Measurements from ENCODE around the gene CENPL.
"Not testable (repeated sequence)": the region's sequence is repeated elsewhere in the genome, so short reads cannot be mapped to it uniquely, and the experiment has no call there.

Gene CENPL, protein sequence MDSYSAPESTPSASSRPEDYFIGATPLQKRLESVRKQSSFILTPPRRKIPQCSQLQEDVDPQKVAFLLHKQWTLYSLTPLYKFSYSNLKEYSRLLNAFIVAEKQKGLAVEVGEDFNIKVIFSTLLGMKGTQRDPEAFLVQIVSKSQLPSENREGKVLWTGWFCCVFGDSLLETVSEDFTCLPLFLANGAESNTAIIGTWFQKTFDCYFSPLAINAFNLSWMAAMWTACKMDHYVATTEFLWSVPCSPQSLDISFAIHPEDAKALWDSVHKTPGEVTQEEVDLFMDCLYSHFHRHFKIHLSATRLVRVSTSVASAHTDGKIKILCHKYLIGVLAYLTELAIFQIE

DNA sequence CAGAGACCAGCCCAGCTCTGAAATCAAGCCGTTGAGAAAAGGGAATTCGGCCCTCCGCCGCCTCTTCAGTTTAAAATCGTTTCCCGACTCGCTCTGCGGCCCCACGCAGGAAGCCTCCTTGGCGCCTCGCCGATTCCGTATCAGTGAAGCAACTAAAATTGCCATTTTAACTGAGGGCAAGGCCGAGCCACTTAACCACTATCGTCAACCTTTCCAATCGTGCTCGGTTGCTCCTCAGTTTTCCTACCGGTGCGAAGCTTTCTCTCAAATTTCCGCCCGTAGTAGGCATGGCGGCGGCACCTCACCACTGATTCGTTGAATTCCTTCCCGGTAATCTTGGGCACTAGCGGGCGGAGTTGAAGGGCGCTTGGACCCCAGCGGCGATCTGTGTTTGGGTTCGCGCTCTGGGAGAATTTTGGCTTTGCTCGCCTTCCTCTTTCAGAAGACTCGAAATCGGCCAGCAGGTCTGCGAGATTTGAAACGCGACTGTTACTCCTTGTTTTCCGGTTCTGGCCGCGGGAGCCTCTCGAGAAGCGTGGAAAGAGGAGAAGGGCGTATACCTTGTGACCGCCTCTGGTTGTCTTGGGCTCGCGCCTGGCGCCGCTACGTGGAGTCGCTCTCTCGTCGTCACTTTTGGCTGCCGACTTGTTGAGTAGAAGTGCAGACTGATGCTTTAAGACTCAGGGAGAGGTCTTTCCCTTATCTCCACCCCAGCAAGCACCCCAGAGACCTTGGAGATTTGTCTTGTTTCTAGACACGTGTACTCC lies at the start of gene CENPL, which contains the start of gene DARS2:
TSS of gene CENPL (minus strand) at position 569 of the 767 bp plus-strand sequence. CDS start 13,584 bp downstream, outside the sequence.
TSS of gene DARS2 (plus strand) at position 359 of the 767 bp plus-strand sequence. CDS start 557 bp downstream, outside the sequence.
- peak; percentile 74 for DNase-seq (ENCODE audit: low read depth)

DNA sequence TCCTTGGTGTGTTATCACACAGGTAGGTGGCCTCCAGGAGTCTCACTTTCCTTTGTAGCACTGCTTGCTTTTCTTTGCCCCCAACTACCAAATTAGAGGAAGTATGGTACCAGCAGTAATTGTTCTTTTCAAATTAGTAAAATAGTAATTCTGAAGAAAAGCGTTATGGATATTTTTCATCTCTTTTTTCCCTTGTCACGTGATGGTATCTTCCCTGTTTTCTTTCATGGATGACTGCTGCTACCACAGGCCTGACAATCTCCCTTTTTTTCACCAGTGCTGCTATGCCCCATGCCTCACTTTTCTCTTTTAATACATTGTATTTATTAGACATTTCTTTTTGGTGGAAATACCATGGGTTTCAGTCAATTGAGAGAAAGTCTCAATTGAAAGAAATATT lies 46.8 kb upstream of the CENPL start:
- DNase-seq (ENCODE audit: low read depth) = no peak

DNA sequence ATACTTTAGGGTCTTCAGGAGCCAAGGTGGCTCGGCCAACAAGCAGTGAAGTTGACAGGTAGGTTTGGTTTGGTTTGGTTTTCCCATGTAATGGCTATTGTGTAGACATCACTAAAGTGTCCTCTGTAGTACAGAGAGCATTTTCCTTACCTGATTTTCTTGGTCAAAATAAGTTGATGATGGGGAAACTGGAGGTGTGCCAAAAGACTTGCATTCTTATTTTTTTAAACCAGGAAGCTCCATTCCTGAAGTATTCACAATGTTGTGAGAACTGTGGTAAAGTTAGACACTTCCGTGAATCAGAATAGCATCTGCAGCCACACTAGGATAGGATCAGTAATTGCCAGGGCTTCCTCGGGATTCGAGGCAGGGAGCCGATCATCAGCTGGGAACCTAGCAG lies 46.4 kb upstream of the CENPL start:
- DNase-seq (ENCODE audit: low read depth) = no peak

DNA sequence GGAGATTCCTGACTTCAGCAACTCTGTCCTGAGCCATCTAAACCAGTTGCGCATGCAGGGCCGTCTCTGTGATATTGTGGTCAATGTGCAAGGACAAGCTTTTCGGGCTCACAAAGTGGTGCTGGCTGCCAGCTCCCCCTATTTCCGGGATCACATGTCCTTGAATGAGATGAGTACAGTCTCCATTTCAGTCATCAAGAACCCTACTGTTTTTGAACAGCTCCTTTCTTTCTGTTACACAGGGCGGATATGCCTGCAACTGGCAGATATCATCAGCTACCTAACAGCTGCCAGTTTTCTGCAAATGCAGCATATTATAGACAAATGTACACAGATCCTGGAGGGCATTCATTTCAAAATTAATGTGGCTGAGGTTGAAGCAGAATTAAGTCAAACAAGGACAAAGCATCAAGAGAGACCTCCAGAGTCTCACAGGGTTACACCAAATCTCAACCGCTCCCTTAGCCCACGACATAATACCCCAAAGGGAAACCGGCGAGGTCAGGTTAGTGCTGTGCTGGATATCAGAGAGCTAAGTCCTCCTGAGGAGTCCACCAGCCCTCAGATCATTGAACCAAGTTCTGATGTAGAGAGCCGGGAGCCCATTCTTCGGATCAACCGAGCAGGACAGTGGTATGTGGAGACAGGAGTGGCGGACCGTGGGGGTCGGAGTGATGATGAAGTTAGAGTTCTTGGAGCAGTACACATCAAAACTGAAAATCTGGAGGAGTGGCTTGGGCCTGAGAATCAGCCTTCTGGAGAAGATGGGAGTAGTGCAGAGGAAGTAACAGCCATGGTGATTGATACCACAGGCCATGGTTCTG lies 45.8 kb upstream of the CENPL start:
- DNase-seq (ENCODE audit: low read depth) = no peak

DNA sequence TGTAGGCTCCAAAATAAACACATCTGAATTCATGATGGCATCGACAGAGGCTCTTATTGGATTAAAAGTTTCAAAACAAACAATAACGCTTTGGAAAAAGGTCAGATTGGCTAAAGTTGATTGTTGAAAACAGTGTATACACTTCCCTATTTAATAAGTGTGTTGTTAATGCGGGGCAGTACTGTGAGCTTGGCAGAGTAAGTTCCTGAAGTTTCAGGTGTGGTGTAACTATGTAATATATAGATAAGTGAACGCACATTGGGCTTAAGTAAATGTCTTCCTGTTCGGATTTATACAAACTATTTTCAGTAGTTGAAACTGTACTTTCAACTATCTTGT lies 44.3 kb upstream of the CENPL start:
- no peak for DNase-seq (ENCODE audit: low read depth)

DNA sequence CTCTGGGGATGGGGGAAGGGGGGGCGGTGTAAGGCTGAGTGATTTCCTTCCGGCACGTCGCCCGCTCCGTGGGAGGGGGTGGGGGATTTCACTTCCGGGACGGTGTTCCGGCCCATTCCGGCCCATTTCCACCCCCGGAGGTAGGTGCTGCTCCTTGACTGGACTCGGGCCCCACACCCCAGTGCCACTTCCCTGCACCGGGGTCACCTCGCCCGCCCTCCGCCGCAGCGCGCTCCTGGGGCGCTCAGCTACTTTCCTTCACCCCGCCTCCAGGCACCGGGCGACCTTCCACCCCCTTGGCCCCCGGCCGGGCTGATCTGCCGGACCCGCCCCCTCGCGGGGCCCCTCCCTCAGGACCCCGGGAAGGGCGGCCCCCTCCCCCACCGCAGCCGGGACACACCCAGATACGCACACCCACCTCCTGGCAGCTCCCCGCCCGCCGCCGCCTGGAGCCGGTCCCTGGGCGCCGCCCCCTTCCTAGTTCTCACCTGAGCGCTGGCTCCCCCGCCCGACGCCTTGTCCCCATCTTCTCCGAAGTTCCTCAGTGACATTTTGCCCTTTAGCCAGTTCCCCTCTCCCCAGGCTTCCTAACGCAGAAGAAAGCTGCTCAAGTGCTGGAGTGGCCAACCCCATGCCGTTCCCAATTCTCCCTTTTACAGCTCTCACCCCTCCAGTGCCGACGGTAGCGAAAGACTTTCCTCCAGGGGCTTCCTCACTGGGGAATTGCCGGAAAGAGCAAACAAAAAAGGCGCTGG lies 43.8 kb upstream of the CENPL start, which contains the start of gene ZBTB37:
TSS of gene ZBTB37 (plus strand) at position 115 of the 755 bp plus-strand sequence. CDS start 1,846 bp downstream, outside the sequence.
- DNase-seq (ENCODE audit: low read depth) = peak; percentile 86

DNA sequence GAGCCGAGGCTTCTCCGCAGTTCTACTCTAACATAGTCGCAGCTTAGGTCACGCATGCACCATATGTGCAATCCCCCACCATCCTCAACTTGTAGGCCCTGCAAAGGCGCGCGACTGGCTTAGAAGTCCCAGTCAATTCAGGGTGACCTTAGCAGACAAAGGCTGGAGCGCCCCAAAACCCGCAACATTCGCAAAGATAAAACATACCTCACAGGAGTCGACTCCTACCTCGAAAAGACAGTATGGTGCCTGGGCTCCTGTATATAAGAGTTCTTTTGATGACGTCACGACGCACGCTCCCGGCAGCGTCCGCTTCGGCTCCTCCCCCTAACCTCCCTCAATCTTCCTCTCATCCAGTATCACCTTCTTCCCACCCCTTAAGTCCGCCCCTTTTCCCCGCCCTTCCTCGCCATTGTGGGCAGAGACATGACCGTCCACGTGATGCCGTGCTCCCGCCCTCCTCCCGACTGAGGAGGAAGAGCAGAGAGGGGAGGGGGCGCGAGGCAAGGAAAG lies 43.1 kb upstream of the CENPL start, which contains the start of gene GAS5:
TSS of gene GAS5 (minus strand) at position 237 of the 513 bp plus-strand sequence.
- peak; percentile 98 for DNase-seq (ENCODE audit: low read depth)

DNA sequence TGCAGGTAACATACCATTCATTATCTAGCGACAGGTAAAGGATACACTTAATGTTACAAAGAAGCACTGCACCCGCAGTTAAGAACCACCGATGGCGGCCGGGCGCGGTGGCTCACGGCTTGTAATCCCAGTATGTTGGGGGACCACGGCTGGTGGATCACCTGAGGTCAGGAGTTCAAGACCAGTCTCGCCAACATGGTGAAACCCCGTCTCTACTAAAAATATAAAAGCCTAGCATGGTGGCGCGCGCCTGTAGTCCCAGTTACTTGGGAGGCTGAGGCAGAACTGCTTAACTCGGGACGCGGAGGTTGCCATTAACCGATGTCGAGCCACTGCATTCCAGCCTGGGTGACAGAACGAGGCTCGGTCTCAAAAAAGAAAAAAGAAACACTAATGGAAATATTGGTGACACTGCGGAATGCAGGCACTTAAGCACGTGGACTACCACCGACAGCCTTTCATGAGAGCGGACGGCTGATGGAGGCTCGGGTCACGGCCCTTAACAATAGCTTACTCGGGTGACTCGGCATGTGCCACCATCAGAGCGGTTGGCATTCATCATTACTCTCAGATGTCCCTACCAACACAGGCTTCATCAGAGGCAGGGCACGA lies 42.6 kb upstream of the CENPL start:
- no peak for DNase-seq (ENCODE audit: low read depth)

DNA sequence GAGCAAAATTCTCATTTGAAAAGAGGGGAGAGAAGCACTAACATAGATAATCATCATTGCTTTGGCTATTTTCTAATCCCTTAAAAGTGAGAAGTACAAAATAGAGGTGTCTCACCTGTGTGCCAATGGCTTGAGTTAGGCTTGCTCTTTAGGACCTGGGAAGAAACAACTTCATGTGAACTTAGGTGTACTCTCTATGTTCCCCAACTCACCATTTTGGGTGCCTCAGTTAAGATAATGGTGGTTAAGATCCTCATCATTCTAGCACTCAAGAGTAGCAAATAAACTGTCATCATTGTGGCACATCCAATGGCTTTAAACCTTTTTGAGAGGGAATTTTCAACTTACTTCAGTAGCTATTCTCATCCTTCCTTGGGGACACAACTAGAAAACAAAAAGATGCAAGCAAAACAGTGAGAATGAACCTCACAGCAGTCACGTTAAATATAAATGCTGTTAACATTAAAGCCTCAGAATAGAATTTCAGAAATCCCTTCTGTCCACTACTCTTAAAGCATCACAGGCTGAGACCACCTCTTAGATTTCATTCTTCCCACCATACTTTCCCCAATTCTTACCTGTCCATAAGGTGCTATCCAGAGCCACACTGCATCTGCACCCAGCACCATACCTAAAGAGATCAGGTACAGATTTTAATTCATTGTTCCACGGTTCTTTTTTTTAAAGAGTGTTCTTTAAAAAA lies 41.9 kb upstream of the CENPL start:
- no peak for DNase-seq (ENCODE audit: low read depth)

DNA sequence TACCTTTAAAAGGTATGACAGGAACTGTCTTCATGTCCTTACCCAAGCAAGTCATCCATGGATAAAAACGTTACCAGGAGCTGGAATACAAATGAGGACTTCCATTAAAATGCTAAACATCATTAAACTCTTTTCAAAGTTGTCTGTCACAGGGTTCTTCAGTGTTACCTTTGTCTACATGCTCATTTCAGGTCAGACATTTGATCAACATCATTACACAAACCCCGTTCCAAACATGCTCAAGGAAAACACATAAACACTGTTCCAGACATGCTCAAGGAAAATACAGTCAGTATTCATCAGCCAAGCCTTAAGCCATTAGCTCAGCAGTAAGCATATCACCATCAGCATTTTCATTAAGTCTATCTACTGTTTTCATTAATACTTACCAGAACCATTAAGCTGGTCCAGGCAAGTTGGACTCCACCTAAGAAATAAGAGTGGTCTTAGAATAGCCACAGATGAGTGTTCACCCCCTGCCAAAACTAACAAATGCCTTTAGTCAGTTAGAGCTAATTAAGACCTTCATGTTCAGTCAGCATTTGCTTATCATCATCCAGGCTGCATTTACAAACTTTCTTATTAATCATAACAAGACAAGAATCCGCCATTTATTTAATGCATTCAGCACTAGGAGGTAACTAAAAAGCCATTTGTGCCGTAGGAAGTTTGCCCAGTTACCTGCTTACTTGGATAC lies 40.9 kb upstream of the CENPL start:
- no peak for DNase-seq (ENCODE audit: low read depth)

DNA sequence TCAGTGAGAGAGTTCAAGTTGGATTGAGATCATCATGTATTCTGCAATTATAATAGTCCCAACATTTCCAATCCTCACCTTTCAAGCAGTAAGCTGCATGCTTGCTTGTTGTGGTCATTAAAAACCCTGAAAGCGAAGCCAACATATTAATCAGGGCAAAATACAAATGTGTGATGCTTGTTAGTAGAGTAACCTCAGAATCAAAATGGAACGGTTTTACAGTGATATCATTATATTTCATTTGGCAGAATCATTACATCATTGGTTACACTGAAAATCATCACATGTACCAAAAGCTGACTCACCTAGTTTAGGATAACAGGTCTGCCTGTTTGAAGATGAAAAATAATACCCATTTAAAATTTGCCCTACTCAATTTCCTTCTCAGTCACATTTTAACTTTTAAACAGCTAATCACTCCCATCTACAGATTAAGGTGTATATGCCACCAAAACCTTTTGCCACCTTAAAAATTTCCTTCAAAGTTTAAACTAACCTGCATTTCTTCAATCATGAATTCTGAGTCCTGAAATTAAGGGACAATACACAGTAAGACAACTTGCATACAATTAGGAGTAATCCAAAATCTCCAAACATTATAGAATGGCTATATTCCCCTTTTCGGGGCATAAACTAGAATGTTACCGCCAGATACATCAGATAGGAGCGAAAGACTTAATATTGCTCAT lies 39.6 kb upstream of the CENPL start:
- no peak for DNase-seq (ENCODE audit: low read depth)

DNA sequence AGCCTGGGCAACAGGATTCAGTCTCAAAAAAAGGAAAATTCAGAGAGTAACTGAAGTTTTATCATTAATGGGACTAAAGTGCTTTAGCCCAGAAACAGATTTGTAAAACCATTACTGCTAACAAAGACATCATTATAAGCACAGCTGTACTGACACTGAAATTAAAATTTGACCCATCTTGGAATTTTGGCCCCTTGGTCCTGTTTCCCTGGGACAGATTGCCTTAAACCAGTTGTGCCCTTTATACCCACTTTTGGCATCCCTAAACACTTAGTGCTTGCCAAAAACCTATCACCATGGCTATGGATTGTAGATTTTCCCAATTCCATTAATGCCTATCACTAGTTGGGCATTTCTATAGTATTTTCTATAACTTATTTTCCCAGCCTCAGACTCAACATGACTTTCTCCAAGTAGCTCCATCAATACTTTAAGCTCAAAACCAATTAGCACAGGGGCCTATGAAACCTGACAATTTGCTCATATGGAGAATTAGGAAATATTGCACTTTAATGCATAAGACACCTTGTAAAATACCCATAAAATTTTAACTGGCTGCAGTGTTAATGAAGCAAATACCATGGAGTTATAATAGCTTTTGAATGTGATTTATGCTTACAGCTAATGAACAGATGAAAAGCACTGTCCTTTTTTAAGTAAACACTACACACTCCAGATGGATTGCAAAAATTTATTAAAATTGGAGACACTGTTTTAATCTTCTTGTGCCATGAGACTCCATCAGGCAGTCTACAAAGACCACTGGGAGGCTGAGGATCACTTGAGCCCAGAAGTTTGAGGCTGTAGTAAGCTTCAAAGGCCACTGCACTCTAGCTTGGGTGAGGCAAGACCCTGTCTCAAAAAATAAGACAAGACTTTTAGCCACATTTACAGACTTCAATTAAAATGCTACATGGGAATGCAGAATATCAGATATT lies 38.8 kb upstream of the CENPL start:
- DNase-seq (ENCODE audit: low read depth) = no peak

DNA sequence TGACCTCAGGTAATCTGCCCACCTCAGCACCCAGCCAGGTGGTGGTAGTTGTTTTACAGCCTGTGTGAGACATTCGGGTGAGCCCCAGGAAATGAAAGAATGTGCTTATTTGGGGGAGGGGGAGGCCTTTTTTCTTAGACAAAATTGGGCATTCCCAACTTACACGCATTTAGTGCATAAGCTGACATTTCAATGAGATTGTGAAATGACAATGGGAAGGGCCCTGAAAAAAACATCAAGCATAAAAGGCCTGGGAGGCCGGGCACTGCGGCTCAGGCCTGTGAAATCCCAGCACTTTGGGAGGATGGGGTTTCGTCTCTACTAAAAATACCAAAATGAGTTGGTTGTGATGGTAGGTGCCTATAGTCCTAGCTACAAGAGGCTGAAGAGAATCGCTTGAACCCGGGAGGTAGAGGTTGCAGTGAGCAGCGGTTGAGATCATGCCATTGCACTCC lies 38.1 kb upstream of the CENPL start:
- no peak for DNase-seq (ENCODE audit: low read depth)

DNA sequence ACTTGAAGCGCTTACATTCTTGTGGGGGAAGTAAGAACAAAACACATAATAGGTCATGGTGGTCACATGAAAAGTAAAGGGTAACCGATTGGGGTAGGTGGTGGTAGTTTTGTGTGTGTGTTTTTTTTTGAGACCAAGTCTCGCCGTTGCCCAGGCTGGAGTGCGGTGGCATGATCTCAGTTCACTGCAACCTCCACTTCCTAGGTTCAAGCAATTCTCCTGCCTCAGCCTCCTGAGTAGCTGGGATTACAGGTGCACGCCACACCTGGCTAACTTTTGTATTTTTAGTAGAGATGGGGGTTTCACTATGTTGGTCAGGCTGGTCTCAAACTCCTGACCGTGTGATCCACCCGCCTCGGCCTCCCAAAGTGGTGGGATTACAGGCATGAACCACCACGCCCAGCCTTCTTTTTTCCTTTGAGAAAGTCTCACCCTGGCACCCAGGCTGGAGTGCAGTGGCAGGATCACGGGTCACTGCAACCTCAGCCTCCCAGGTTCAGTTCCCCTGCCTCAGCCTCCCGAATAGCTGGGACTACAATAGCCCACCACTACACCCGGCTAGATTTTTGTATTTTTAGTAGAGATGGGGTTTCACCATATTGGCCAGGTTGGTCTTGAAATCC lies 37.6 kb upstream of the CENPL start:
- DNase-seq (ENCODE audit: low read depth) = peak; percentile 25

DNA sequence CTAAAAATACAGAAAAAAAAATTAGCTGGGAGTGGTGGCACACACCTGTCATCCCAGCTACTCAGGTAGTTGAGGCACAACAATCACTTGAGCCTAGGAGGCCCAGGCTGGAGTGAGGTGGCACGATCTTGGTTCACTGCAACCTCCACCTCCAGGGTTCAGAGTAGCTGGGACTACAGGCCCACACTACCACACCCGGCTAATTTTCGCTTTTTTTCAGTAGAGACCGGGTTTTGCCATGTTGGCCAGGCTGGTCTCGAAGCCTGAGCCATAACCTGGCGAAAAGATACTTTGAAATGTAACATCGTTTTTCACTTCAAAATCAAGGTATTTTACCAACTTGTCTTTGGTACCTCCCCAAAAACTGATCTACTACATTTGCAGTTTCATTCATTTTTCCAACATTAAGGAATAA lies 37.1 kb upstream of the CENPL start:
- DNase-seq (ENCODE audit: low read depth) = peak; percentile 17

DNA sequence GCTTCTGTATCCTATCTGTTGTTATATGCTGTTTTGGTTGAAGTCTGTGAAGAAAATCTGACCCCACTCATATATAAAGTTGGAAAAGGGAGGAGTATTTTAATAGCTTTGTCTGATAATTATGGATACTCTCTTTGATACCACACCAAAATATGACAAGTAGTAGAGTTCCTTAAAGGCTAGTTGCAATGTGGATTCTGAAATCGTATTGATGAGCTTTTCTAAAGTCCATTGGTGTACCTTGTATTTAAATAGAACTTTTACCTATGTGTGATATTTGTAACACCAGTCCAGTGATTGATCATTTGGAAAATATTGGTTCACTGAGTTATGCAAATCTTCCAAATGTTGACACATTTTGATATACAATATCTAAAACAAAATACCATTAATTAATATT lies 35.4 kb upstream of the CENPL start:
- no peak for DNase-seq (ENCODE audit: low read depth)

DNA sequence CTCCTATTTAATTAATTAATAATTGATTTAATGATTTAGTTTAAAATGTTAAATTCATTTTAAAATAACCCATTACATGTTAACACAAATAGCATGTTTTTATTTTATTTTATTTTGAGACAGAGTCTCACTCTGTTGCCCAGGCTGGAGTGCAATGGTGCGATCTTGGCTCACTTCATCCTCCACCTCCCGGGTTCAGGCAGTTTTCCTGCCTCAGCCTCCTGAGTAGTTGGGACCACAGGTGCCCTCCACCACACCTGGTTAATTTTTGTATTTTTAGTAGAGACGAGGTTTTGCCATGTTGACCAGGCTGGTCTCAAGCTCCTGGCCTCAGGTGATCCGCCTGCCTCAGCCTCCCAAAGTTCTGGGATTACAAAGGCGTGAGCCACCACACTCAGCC lies 34.9 kb upstream of the CENPL start:
- not testable (repeated sequence) for DNase-seq (ENCODE audit: low read depth)
